ENCODE measurements around the gene DDIT4L. TPM values are rescaled to one million over a fixed set of nuclear protein-coding genes. Genes with fewer than 3 reads are reported as not detected.

DDIT4L gene
- total and polyA plus RNA-seq, 2 of the 8 experiments (the other 6 are each of a cell fraction or from before 2014, with no cell fraction given), result 3.5 to 6.0 TPM

DNA sequence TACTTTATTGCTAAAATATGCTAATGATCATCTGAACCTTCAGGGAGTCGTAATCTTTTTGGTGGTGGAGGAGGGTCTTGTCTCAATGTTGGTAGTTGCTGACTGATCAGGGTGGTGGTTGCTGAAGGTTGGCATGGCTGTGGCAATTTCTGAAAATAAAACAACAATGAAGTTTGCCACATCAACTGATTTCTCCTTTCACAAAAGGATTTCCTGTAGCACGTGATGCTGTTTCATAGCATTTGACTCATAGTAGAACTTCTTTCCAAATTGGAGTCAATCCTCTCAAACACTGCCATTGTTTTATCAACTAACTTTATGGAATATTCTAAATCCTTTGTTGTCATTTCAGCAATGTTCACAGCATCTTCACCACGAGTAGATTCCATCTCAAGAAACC lies 19.3 kb downstream of the DDIT4L start:
- Histone ChIP-seq H3K9me3 (ENCODE audit: insufficient read depth in 2 of 2, low read depth in 1 of 2, low read length in 1 of 2) (no peaks in the 10 kb centered on the region), H2BK120ac (replicated peaks; ENCODE audit: low read depth, low read length) (no peak overlapping the region), H3K79me2 (ENCODE audit: control insufficient read depth in 1 of 2, insufficient read depth in 2 of 2, low read length in 2 of 2) (no peaks in the 10 kb centered on the region), H4K20me1 (replicated peaks in 1 of 2; ENCODE audit: control insufficient read depth in 1 of 2, insufficient read depth in 2 of 2, low read length in 2 of 2) (no peaks in the 10 kb centered on the region), H3K9ac (replicated peaks in 1 of 4; ENCODE audit: extremely low read depth in 1 of 4, low read depth in 3 of 4, low read length in 3 of 4) (no peak overlapping the region), H3K27ac (ENCODE audit: low read depth, low read length) (no peak overlapping the region), H4K91ac (replicated peaks; ENCODE audit: insufficient read length, low read length) (no peak overlapping the region), H3K4me2 (ENCODE audit: insufficient read depth in 1 of 2, low read depth in 2 of 2, low read length in 2 of 2) (no peak overlapping the region), H2AK5ac (ENCODE audit: low read depth, low read length) (no peak overlapping the region), H3K27me3 (replicated peaks in 1 of 4; ENCODE audit: control insufficient read depth in 3 of 4, extremely low read depth in 1 of 4, insufficient read depth in 3 of 4, low read length in 3 of 4) (no peaks in the 10 kb centered on the region), H2AFZ (ENCODE audit: low read length) (no peak overlapping the region), H4K5ac (ENCODE audit: insufficient read length, low read depth, low read length) (no peak overlapping the region), H3K23me2 (ENCODE audit: low read depth, low read length) (no peaks in the 10 kb centered on the region), H2BK12ac (ENCODE audit: low read depth, low read length) (no peak overlapping the region), H3K56ac (replicated peaks; ENCODE audit: insufficient read length, low read depth, low read length) (no peak overlapping the region), H2BK15ac (ENCODE audit: low read length) (no peak overlapping the region), H3K23ac (ENCODE audit: insufficient read length) (no peak overlapping the region), H3K4ac (replicated peaks; ENCODE audit: insufficient read length, low read depth, low read length) (no peak overlapping the region), H3K4me1 (replicated peaks in 1 of 4; ENCODE audit: control insufficient read depth in 3 of 4, insufficient read depth in 4 of 4, low read length in 3 of 4) (no peaks in the 10 kb centered on the region; a peak in 1 of 7 replicates), H3K79me1 (ENCODE audit: low read depth, low read length) (no peaks in the 10 kb centered on the region), H3K36me3 (ENCODE audit: control insufficient read depth in 2 of 4, insufficient read depth in 4 of 4, low read length in 3 of 4) (no peaks in the 10 kb centered on the region), H2BK20ac (ENCODE audit: low read length) (no peak overlapping the region), H4K8ac (ENCODE audit: extremely low read depth, insufficient read depth, low read length) (no peak overlapping the region), H3K18ac (ENCODE audit: extremely low read depth, low read length) (no peak overlapping the region), H2BK5ac (ENCODE audit: low read depth, low read length) (no peak overlapping the region), H3K14ac (ENCODE audit: insufficient read length) (no peak overlapping the region), H3K4me3 (ENCODE audit: extremely low read depth in 1 of 4, insufficient read depth in 2 of 4, low read depth in 3 of 4, low read length in 4 of 4) (no peak overlapping the region)
- ChIA-PET CTCF (ENCODE audit: partially characterized antibody) (no interaction called here), POLR2A (ENCODE audit: partially characterized antibody) (no interaction called here)
- FAIRE-seq (no peak), DNase-seq (ENCODE audit: low read depth in 1 of 2, low spot score in 2 of 2) (no peak)
- WGBS, 2 experiments (ENCODE audit: extremely low coverage in 1 of 2, insufficient coverage in 1 of 2, insufficient read length in 1 of 2, insufficient replicate concordance in 2 of 2, low coverage in 1 of 2, low lambda C conversion rate in 2 of 2, missing lambda C conversion rate in 1 of 2), result 82% methylated on average over 3 of the region's 3 CpGs; no CpG with 5 or more reads in 1 of the 2 experiments
- TF ChIP-seq JUND (IDR thresholded peaks at IDR 0.05; ENCODE audit: low read length) (no peak), JUN (IDR thresholded peaks at IDR 0.05; ENCODE audit: low read depth, low read length) (no peak), RBBP5 (IDR thresholded peaks at IDR 0.05; ENCODE audit: borderline replicate concordance, low read depth, low read length) (no peak), NANOG (IDR thresholded peaks at IDR 0.05; ENCODE audit: insufficient read depth, low read depth, low read length, poor library complexity, severe bottlenecking) (no peak), SIRT6 (IDR thresholded peaks at IDR 0.05; ENCODE audit: low read length) (no peak), TEAD4 (IDR thresholded peaks at IDR 0.05; ENCODE audit: low read depth, low read length) (no peak), CTBP2 (IDR thresholded peaks at IDR 0.05; ENCODE audit: borderline replicate concordance, insufficient read depth, insufficient read length, low read length) (no peak), SAP30 (IDR thresholded peaks at IDR 0.05; ENCODE audit: insufficient read depth, insufficient replicate concordance, low read length) (no peak), CREB1 (IDR thresholded peaks at IDR 0.05) (no peak), POLR2AphosphoS5 (IDR thresholded peaks at IDR 0.05; ENCODE audit: low read depth, low read length) (no peak), RFX5 (IDR thresholded peaks at IDR 0.05; ENCODE audit: borderline replicate concordance, low read depth, low read length) (no peak), YY1 (IDR thresholded peaks at IDR 0.05; ENCODE audit: low read depth, low read length) (no peak)
- TF ChIP-seq, protein P1, sequence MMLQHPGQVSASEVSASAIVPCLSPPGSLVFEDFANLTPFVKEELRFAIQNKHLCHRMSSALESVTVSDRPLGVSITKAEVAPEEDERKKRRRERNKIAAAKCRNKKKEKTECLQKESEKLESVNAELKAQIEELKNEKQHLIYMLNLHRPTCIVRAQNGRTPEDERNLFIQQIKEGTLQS (IDR thresholded peaks at IDR 0.05; ENCODE audit: insufficient read depth, low read depth, low read length), result no peak
- TF ChIP-seq, protein P2, sequence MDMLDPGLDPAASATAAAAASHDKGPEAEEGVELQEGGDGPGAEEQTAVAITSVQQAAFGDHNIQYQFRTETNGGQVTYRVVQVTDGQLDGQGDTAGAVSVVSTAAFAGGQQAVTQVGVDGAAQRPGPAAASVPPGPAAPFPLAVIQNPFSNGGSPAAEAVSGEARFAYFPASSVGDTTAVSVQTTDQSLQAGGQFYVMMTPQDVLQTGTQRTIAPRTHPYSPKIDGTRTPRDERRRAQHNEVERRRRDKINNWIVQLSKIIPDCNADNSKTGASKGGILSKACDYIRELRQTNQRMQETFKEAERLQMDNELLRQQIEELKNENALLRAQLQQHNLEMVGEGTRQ (IDR thresholded peaks at IDR 0.05; ENCODE audit: low read length), result no peak
